K562 (cell line): ENCODE measurements around the gene TECPR2. TPM values are rescaled to one million over a fixed set of nuclear protein-coding genes. Genes with fewer than 3 reads are reported as not detected.

Source experiments
- ARID4B ChIP-seq: sonication (generic); formaldehyde crosslinking; IDR thresholded peaks from 2 replicates; pipeline ENCODE4 v1.8.0; 2022; ENCODE audit warnings: mild to moderate bottlenecking, missing genetic modification reagents
- ATF1 ChIP-seq, 2 experiments: fragments of 450-650 bp in 1 of 2; IDR thresholded peaks; 2 replicates each; pipeline ENCODE4 v1.6.1; 2016; ENCODE audit warnings: missing compliant biosample characterization in 1 of 2, missing genetic modification characterization in 1 of 2
- CREB1 ChIP-seq, 2 experiments: sonication (generic) in 1 of 2; formaldehyde crosslinking in 1 of 2; IDR thresholded peaks; 2 replicates each; pipeline versions ENCODE4 v1.6.1 to v1.8.0; 2012 to 2022; ENCODE audit warnings: inconsistent platforms in 1 of 2, mild to moderate bottlenecking in 1 of 2, missing genetic modification reagents in 1 of 2, moderate library complexity in 1 of 2
- CTCFL ChIP-seq: IDR thresholded peaks from 2 replicates; pipeline ENCODE4 v1.6.1; 2011; ENCODE audit warnings: borderline replicate concordance, low read depth, mild to moderate bottlenecking, moderate library complexity, low read length; ENCODE audit not compliant: insufficient read depth, poor library complexity, severe bottlenecking
- E2F6 ChIP-seq, 2 experiments: IDR thresholded peaks; 2 replicates each; pipeline ENCODE4 v1.6.1; 2011; ENCODE audit warnings: borderline replicate concordance in 1 of 2, control low read depth in 1 of 2, low read depth in 1 of 2, low read length in 1 of 2, mild to moderate bottlenecking in 1 of 2, mixed read lengths in 1 of 2, moderate library complexity in 1 of 2; ENCODE audit not compliant: insufficient read depth in 1 of 2, insufficient read length in 1 of 2, poor library complexity in 1 of 2, severe bottlenecking in 1 of 2; ENCODE audit errors: extremely low read depth in 1 of 2
- L3MBTL2 ChIP-seq: fragments of 450-650 bp; IDR thresholded peaks from 2 replicates; pipeline ENCODE4 v1.6.1; 2016; ENCODE audit warnings: mild to moderate bottlenecking, moderate library complexity
- SAFB ChIP-seq: fragments of 200-400 bp; formaldehyde crosslinking; IDR thresholded peaks from 2 replicates; pipeline ENCODE4 v1.6.1; 2017; ENCODE audit warnings: low read depth, low read length, borderline replicate concordance
- SIN3A ChIP-seq, 2 experiments: fragments of 150-350 bp in 1 of 2; IDR thresholded peaks; 2 replicates each; pipeline ENCODE4 v1.6.1; 2011 to 2016; ENCODE audit warnings: borderline replicate concordance in 2 of 2, low read depth in 2 of 2, low read length in 2 of 2, mild to moderate bottlenecking in 2 of 2, moderate library complexity in 2 of 2; ENCODE audit not compliant: control insufficient read depth in 1 of 2
- YY1 ChIP-seq, 3 experiments: IDR thresholded peaks; 2 replicates each; pipeline ENCODE4 v1.6.1; 2011; ENCODE audit warnings: low read length in 2 of 3, mild to moderate bottlenecking in 2 of 3, moderate library complexity in 2 of 3, borderline replicate concordance in 1 of 3, control low read depth in 1 of 3, low read depth in 1 of 3; ENCODE audit not compliant: insufficient read depth in 3 of 3, insufficient replicate concordance in 2 of 3, control insufficient read depth in 1 of 3, insufficient read length in 1 of 3; ENCODE audit errors: extremely low read depth in 1 of 3
- ZBTB2 ChIP-seq: fragments of 450-650 bp; IDR thresholded peaks from 2 replicates; pipeline ENCODE4 v1.6.1; 2016; ENCODE audit warnings: antibody characterized with exemption
- ZBTB7A ChIP-seq: IDR thresholded peaks from 2 replicates; pipeline ENCODE4 v1.6.1; 2011; ENCODE audit warnings: low read depth, mild to moderate bottlenecking, low read length, moderate library complexity, borderline replicate concordance; ENCODE audit not compliant: control insufficient read depth
- ZC3H11A ChIP-seq: IDR thresholded peaks from 2 replicates; pipeline ENCODE4 v1.6.1; 2012; ENCODE audit warnings: low read depth, low read length, improper control_type of control experiment
- ZNF76 ChIP-seq: fragments of 250-450 bp; sonication (Bioruptor Pico); IDR thresholded peaks from 2 replicates; pipeline ENCODE4 v1.4.0; 2020; ENCODE audit warnings: mild to moderate bottlenecking, moderate library complexity, borderline replicate concordance
- polyA plus RNA-seq, 8 experiments: library from polyadenylated mRNA; depleted of rRNA in 4 of 8; stranded (reverse) in 5 of 8; unstranded in 3 of 8; fragments of >200 nt; fragmentation: Nextera tagmentation in 2 of 8; fragmentation: Illumina TruSeq in 1 of 8; extraction: Ambion mirVana in 2 of 8; extraction: Trizol in 1 of 8; gene quantifications; 2 replicates each; pipeline versions ENCODE4 v1.2.1 to v1.2.3, GENCODE V29; 2011 to 2014; ENCODE audit warnings: inconsistent platforms in 1 of 8, missing spikeins in 1 of 8
- total RNA-seq, 7 experiments: library from RNA; depleted of rRNA in 6 of 7; stranded (reverse); fragments of >200 nt in 6 of 7; fragmentation: Illumina TruSeq in 2 of 7; extraction: Trizol in 2 of 7; gene quantifications; 2 replicates each; pipeline versions ENCODE4 v1.2.1 to v1.2.3, GENCODE V29; 2011 to 2021; ENCODE audit warnings: low replicate concordance in 1 of 7

Gene TECPR2
- total and polyA plus RNA-seq, 9 of the 15 experiments (the other 6 are each of a cell fraction or from before 2014, with no cell fraction given) = 0.04 to 3.0 (median 0.83) TPM

GRCh38 chr14:102314242-102315011 is 48.3 kb upstream of the TECPR2 start (continued):
- TF ChIP-seq ARID4B = 0 out of 2 replicates have a peak, but pooled peaks have one; percentile 33
- TF ChIP-seq ZNF76 (CRISPR knock-in tag) = no peak
- TF ChIP-seq ZBTB2 = peak; percentile 69; the same call in 1 of the 2 replicates
- peak; percentile 85 to 93 for TF ChIP-seq E2F6 (IDR thresholded peaks at IDR 0.05; ENCODE audit: borderline replicate concordance in 1 of 2, extremely low read depth in 1 of 2, insufficient read depth in 1 of 2, insufficient read length in 1 of 2, low read depth in 1 of 2, low read length in 1 of 2, poor library complexity in 1 of 2, severe bottlenecking in 1 of 2)
- TF ChIP-seq CREB1 (IDR thresholded peaks at IDR 0.05) = 0 out of 2 replicates have a peak, but pooled peaks have one; percentile 32
- TF ChIP-seq CREB1 (CRISPR knock-in tag; IDR thresholded peaks at IDR 0.05) = peak; percentile 62; the same call in 1 of the 2 replicates
- peak in 2 of 3 experiments; percentile 44 to 67 for TF ChIP-seq YY1 (IDR thresholded peaks at IDR 0.05; ENCODE audit: borderline replicate concordance in 1 of 3, control insufficient read depth in 1 of 3, extremely low read depth in 1 of 3, insufficient read depth in 3 of 3, insufficient read length in 1 of 3, insufficient replicate concordance in 2 of 3, low read depth in 1 of 3, low read length in 2 of 3)
- TF ChIP-seq ZC3H11A = no peak
- TF ChIP-seq CTCFL = peak; percentile 11
- no peak for TF ChIP-seq ATF1 (CRISPR knock-in tag; IDR thresholded peaks at IDR 0.05)
- TF ChIP-seq ATF1 (tag; IDR thresholded peaks at IDR 0.05) = peak; percentile 60
- TF ChIP-seq ZBTB7A = peak; percentile 17; the same call in 1 of the 2 replicates
- peak in 1 of 2 experiments; percentile 57; a peak in 1 of 4 replicates for TF ChIP-seq SIN3A (IDR thresholded peaks at IDR 0.05; ENCODE audit: borderline replicate concordance in 2 of 2, control insufficient read depth in 1 of 2, low read depth in 2 of 2, low read length in 2 of 2)
- peak; percentile 92 for TF ChIP-seq L3MBTL2
- TF ChIP-seq SAFB = peak; percentile 92
